ENCODE data around the gene SMAGP.

DNA sequence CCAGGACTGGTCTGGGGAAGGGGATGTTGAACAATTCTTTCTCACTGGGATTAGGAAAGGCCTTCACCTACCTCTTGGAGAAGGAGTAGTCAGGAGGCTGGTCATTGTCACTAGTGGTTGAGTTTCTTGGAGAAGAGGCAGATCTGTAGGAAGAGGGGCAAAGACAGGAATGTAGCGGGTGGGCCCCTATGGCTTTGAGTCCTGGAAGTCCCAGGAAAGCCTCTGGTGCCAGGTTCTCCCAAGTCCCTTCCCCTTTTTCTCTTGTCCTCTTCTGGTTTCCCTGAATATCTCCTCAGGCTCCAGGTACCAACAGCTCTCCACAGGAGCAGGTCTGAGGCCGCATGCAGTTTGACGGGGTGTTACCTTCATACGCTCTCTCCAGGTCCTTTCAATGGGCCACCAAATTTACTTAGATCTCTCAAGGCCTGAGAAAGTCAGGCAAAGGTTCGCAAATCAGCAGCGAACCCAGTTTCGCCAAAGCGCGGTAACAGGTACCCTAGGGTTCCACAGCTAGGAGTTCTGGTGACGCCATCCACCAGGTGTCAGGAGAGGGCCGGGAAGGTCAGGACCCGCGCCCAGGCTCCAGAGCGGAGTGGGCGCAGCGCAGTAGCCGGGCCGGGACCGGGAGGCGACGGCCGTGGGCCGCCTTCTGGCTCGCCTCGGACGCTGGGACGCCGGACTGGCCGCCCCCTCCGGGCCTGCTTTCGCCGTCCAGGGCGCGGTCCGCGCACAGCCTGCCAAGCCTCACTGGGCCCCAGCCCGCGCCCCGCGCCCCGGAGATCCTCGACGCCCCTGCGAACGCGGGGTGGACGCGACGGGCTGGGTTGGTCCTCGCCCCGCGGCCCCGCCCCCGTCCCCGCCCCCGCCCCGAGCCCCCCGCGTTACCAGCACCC lies 795 bp downstream of the SMAGP start:
- TF ChIP-seq EZH2 (IDR thresholded peaks at IDR 0.05), result no peak
- no peak for TF ChIP-seq POLR2AphosphoS5 (IDR thresholded peaks at IDR 0.05; ENCODE audit: borderline replicate concordance, low read depth, low read length)
